ENCODE measurements around the gene DNAH6. TPM values are rescaled to one million over a fixed set of nuclear protein-coding genes. Genes with fewer than 3 reads are reported as not detected.

DNAH6 gene
- polyA plus RNA-seq, 1 donor (not counting 4 experiments of a cell fraction or from before 2014, with no cell fraction given): 0.05 TPM

- Histone ChIP-seq H3K27ac (ENCODE audit: control insufficient read depth, insufficient read depth, low read length) (no peak overlapping the region), H3K27me3 (ENCODE audit: control insufficient read depth, extremely low read depth, insufficient read depth, low read length) (no peaks in the 10 kb centered on the region), H3K9me3 (ENCODE audit: control insufficient read depth, low read depth, low read length) (no peaks in the 10 kb centered on the region), H3K36me3 (ENCODE audit: control insufficient read depth in 2 of 2, extremely low read depth in 1 of 2, insufficient read depth in 2 of 2, low read length in 2 of 2) (no peaks in the 10 kb centered on the region), H3K9ac (ENCODE audit: control insufficient read depth, extremely low read depth, insufficient read depth, low read length) (no peak overlapping the region), H3K4me2 (ENCODE audit: control insufficient read depth, extremely low read depth, insufficient read depth, low read depth, low read length) (no peak overlapping the region), H4K20me1 (ENCODE audit: control insufficient read depth, extremely low read depth, insufficient read depth, low read length) (no peaks in the 10 kb centered on the region), H3K4me1 (ENCODE audit: control insufficient read depth, extremely low read depth, insufficient read depth, low read length) (no peaks in the 10 kb centered on the region), H2AFZ (ENCODE audit: control insufficient read depth, low read length) (no peak overlapping the region), H3K9me1 (ENCODE audit: control insufficient read depth, extremely low read depth, insufficient read depth, low read length) (no peaks in the 10 kb centered on the region), H3K4me3 (ENCODE audit: control insufficient read depth in 2 of 3, extremely low read depth in 1 of 3, insufficient read depth in 2 of 3, low read depth in 1 of 3, low read length in 3 of 3) (no peak overlapping the region), H3K79me2 (ENCODE audit: control insufficient read depth, insufficient read depth, low read length) (no peaks in the 10 kb centered on the region)
- dilution Hi-C loops (cut with MboI; ENCODE audit: extremely low pct_ligation_motif_present, low sequenced_read_pairs): no loop called here
- TF ChIP-seq CTCF (optimal IDR thresholded peaks at IDR 0.05 in 1 of 3, IDR thresholded peaks at IDR 0.05 in 1 of 3, conservative IDR thresholded peaks at IDR 0.05 in 1 of 3; ENCODE audit: extremely low read depth in 1 of 3, insufficient read depth in 2 of 3, low read length in 3 of 3) (no peak), EZH2 (IDR thresholded peaks at IDR 0.05; ENCODE audit: low read length) (no peak)
- FAIRE-seq (no peak), DNase-seq (ENCODE audit: low read depth, low spot score) (no peak)
Measured at GRCh38 chr2:84749442-84749841, 233.1 kb downstream of the DNAH6 start.

GRCh38 chr2:84755096-84755495 lies 238.8 kb downstream of the DNAH6 start:
- H3K4me3 ChIP-seq (ENCODE audit: control insufficient read depth in 2 of 3, extremely low read depth in 1 of 3, insufficient read depth in 2 of 3, low read depth in 1 of 3, low read length in 3 of 3): no peak overlapping the region
- no peak for FAIRE-seq
- no peaks in the 10 kb centered on the region for H3K4me1 ChIP-seq (ENCODE audit: control insufficient read depth, extremely low read depth, insufficient read depth, low read length)

More at GRCh38 chr2:84755096-84755495, 238.8 kb downstream of the DNAH6 start:
- no peak for DNase-seq (ENCODE audit: low read depth, low spot score)
- no peak for TF ChIP-seq CTCF (optimal IDR thresholded peaks at IDR 0.05 in 1 of 3, IDR thresholded peaks at IDR 0.05 in 1 of 3, conservative IDR thresholded peaks at IDR 0.05 in 1 of 3; ENCODE audit: extremely low read depth in 1 of 3, insufficient read depth in 2 of 3, low read length in 3 of 3)
- no peak for TF ChIP-seq EZH2 (IDR thresholded peaks at IDR 0.05; ENCODE audit: low read length)
- H3K9me1 ChIP-seq (ENCODE audit: control insufficient read depth, extremely low read depth, insufficient read depth, low read length): no peaks in the 10 kb centered on the region
- no peaks in the 10 kb centered on the region for H3K9me3 ChIP-seq (ENCODE audit: control insufficient read depth, low read depth, low read length)
- dilution Hi-C loops (cut with MboI; ENCODE audit: extremely low pct_ligation_motif_present, low sequenced_read_pairs): no loop called here
- no peak overlapping the region for H2AFZ ChIP-seq (ENCODE audit: control insufficient read depth, low read length)
- no peak overlapping the region for H3K4me2 ChIP-seq (ENCODE audit: control insufficient read depth, extremely low read depth, insufficient read depth, low read depth, low read length)
- no peaks in the 10 kb centered on the region for H4K20me1 ChIP-seq (ENCODE audit: control insufficient read depth, extremely low read depth, insufficient read depth, low read length)
- no peak overlapping the region for H3K9ac ChIP-seq (ENCODE audit: control insufficient read depth, extremely low read depth, insufficient read depth, low read length)
- H3K79me2 ChIP-seq (ENCODE audit: control insufficient read depth, insufficient read depth, low read length): no peaks in the 10 kb centered on the region
- H3K27me3 ChIP-seq (ENCODE audit: control insufficient read depth, extremely low read depth, insufficient read depth, low read length): no peaks in the 10 kb centered on the region
- H3K36me3 ChIP-seq (ENCODE audit: control insufficient read depth in 2 of 2, extremely low read depth in 1 of 2, insufficient read depth in 2 of 2, low read length in 2 of 2): no peaks in the 10 kb centered on the region
- no peak overlapping the region for H3K27ac ChIP-seq (ENCODE audit: control insufficient read depth, insufficient read depth, low read length)
